Astrocyte (in vitro differentiated cells and primary cell): ENCODE measurements around the gene FADS3. TPM values are rescaled to one million over a fixed set of nuclear protein-coding genes. Genes with fewer than 3 reads are reported as not detected.
A peak's percentile ranks its signal among the peaks of the same experiment; 100 is the strongest.

Experiments used
- DNase-seq: peaks from one replicate; pipeline ENCODE4 v3.0.0-alpha.2; 2010; ENCODE audit warnings: low read depth
- FAIRE-seq: peaks from 2 replicates; lab custom pipeline; 2011; peaks lifted over from hg19 to GRCh38; lab: Jason Lieb, UNC
- H2AFZ ChIP-seq: 2 replicates; pipeline ENCODE4 v1.6.0; 2012; ENCODE audit warnings: low read depth, low read length, inconsistent platforms
- H3K27ac ChIP-seq: 2 replicates; pipeline ENCODE4 v1.5.1; 2011; ENCODE audit warnings: low read depth, low read length, inconsistent platforms
- H3K27me3 ChIP-seq: 2 replicates; pipeline ENCODE4 v1.6.0; 2011; ENCODE audit warnings: low read length, inconsistent platforms; ENCODE audit not compliant: insufficient read depth
- H3K36me3 ChIP-seq: 2 replicates; pipeline ENCODE4 v1.5.1; 2011; ENCODE audit warnings: low read length, inconsistent platforms; ENCODE audit not compliant: insufficient read depth
- H3K4me1 ChIP-seq: 2 replicates; pipeline ENCODE4 v1.5.1; 2011; ENCODE audit warnings: low read length, inconsistent platforms; ENCODE audit not compliant: insufficient read depth
- H3K4me2 ChIP-seq: 2 replicates; pipeline ENCODE4 v1.6.0; 2012; ENCODE audit warnings: low read length, inconsistent platforms
- H3K4me3 ChIP-seq: 2 replicates; pipeline ENCODE4 v1.5.1; 2011; ENCODE audit warnings: low read depth, mild to moderate bottlenecking, low read length, inconsistent platforms; ENCODE audit not compliant: insufficient read depth
- H3K79me2 ChIP-seq: 2 replicates; pipeline ENCODE4 v1.6.0; 2012; ENCODE audit warnings: mild to moderate bottlenecking, low read length, inconsistent platforms; ENCODE audit not compliant: insufficient read depth
- H3K9ac ChIP-seq: 2 replicates; pipeline ENCODE4 v1.6.0; 2012; ENCODE audit warnings: mild to moderate bottlenecking, low read length, inconsistent platforms
- H3K9me3 ChIP-seq: 2 replicates; pipeline ENCODE4 v1.5.1; 2012; ENCODE audit warnings: low read depth, mild to moderate bottlenecking, low read length, inconsistent platforms; ENCODE audit not compliant: insufficient read depth
- H4K20me1 ChIP-seq: 2 replicates; pipeline ENCODE4 v1.6.0; 2012; ENCODE audit warnings: low read length, inconsistent platforms; ENCODE audit not compliant: insufficient read depth
- H3K27ac Mint-ChIP-seq: one replicate; pipeline ENCODE4 v1.8.0; 2021; ENCODE audit warnings: mild to moderate bottlenecking, mixed read lengths; ENCODE audit not compliant: unreplicated experiment
- H3K27me3 Mint-ChIP-seq: one replicate; pipeline ENCODE4 v1.8.0; 2021; ENCODE audit warnings: low read depth, mixed read lengths; ENCODE audit not compliant: unreplicated experiment
- H3K36me3 Mint-ChIP-seq: one replicate; pipeline ENCODE4 v1.8.0; 2021; ENCODE audit warnings: low read depth, mixed read lengths; ENCODE audit not compliant: unreplicated experiment
- H3K4me1 Mint-ChIP-seq: one replicate; pipeline ENCODE4 v1.8.0; 2021; ENCODE audit warnings: low read depth, mixed read lengths; ENCODE audit not compliant: unreplicated experiment
- H3K4me3 Mint-ChIP-seq: one replicate; pipeline ENCODE4 v1.8.0; 2021; ENCODE audit warnings: mild to moderate bottlenecking, moderate library complexity, mixed read lengths; ENCODE audit not compliant: unreplicated experiment
- H3K9me3 Mint-ChIP-seq: one replicate; pipeline ENCODE4 v1.8.0; 2021; ENCODE audit warnings: mild to moderate bottlenecking, mixed read lengths; ENCODE audit not compliant: unreplicated experiment
- CTCF ChIP-seq: IDR thresholded peaks from 2 replicates; pipeline ENCODE4 v1.5.1; 2011; ENCODE audit warnings: low read depth, mild to moderate bottlenecking, inconsistent platforms, low read length, moderate library complexity; ENCODE audit not compliant: insufficient read depth
- EZH2 ChIP-seq: IDR thresholded peaks from 2 replicates; pipeline ENCODE4 v1.6.1; 2012; ENCODE audit warnings: mild to moderate bottlenecking, low read length, inconsistent platforms; ENCODE audit not compliant: insufficient read depth
- total RNA-seq: library from RNA; stranded (reverse); gene quantifications from 2 replicates; pipeline ENCODE4 v1.2.1, GENCODE V29; 2021

Gene FADS3
- total RNA-seq, 1 donor from 2014 or later: 59.1 TPM

- no peaks in the 10 kb centered on the region for H3K79me2 ChIP-seq
- no peak overlapping the region for H3K27ac Mint-ChIP-seq
- H3K4me1 Mint-ChIP-seq: peaks cover 4% of the 10 kb centered on the region
- H3K9ac ChIP-seq: peak overlapping the region; percentile 59
- peaks cover 3% of the 10 kb centered on the region for H3K4me1 ChIP-seq
- H3K36me3 Mint-ChIP-seq: no peaks in the 10 kb centered on the region
- H2AFZ ChIP-seq: peak overlapping the region; percentile 71
- no peak for FAIRE-seq
- peak overlapping the region; percentile 48 for H3K4me3 ChIP-seq
- H3K9me3 Mint-ChIP-seq: no peaks in the 10 kb centered on the region
- no peaks in the 10 kb centered on the region for H3K9me3 ChIP-seq
- H3K36me3 ChIP-seq: no peaks in the 10 kb centered on the region
- peak overlapping the region; percentile 90 for H3K4me2 ChIP-seq
- H3K27me3 ChIP-seq: peaks cover 27% of the 10 kb centered on the region
- H3K27ac ChIP-seq: no peak overlapping the region
- H4K20me1 ChIP-seq: no peaks in the 10 kb centered on the region
- no peak for TF ChIP-seq CTCF
- TF ChIP-seq EZH2: peak; percentile 21
- peaks cover 52% of the 10 kb centered on the region for H3K27me3 Mint-ChIP-seq
- DNase-seq: no peak
- H3K4me3 Mint-ChIP-seq: peak overlapping the region; percentile 73
Observed at GRCh38 chr11:61916737-61917333, 25.5 kb upstream of the FADS3 start.

GRCh38 chr11:61914471-61915171, 23.3 kb upstream of the FADS3 start:
- no peak overlapping the region for H3K4me2 ChIP-seq
- Mint-ChIP-seq H3K27ac (no peak overlapping the region), H3K4me1 (peaks cover 3% of the 10 kb centered on the region), H3K36me3 (no peaks in the 10 kb centered on the region), H3K9me3 (no peaks in the 10 kb centered on the region), H3K27me3 (peaks cover 58% of the 10 kb centered on the region), H3K4me3 (no peak overlapping the region)
- peaks cover 25% of the 10 kb centered on the region for H3K27me3 ChIP-seq
- H2AFZ ChIP-seq: no peak overlapping the region
- no peak overlapping the region for H3K4me3 ChIP-seq
- no peak for TF ChIP-seq EZH2
- TF ChIP-seq CTCF: no peak
- no peaks in the 10 kb centered on the region for H3K9me3 ChIP-seq
- no peaks in the 10 kb centered on the region for H3K36me3 ChIP-seq
- FAIRE-seq (no peak), DNase-seq (no peak)
- peaks cover 3% of the 10 kb centered on the region for H3K4me1 ChIP-seq
- no peaks in the 10 kb centered on the region for H4K20me1 ChIP-seq
- no peak overlapping the region for H3K27ac ChIP-seq
- no peak overlapping the region for H3K9ac ChIP-seq
- H3K79me2 ChIP-seq: no peaks in the 10 kb centered on the region
